ENCODE results near the gene LGALS7B.
"Not testable (repeated sequence)": the region's sequence is repeated elsewhere in the genome, so short reads cannot be mapped to it uniquely, and the experiment has no call there.

LGALS7B gene

GRCh38 chr19:38825936-38826335 lies 36.9 kb downstream of the LGALS7B start:
- DNase-seq = not testable (repeated sequence)

DNA sequence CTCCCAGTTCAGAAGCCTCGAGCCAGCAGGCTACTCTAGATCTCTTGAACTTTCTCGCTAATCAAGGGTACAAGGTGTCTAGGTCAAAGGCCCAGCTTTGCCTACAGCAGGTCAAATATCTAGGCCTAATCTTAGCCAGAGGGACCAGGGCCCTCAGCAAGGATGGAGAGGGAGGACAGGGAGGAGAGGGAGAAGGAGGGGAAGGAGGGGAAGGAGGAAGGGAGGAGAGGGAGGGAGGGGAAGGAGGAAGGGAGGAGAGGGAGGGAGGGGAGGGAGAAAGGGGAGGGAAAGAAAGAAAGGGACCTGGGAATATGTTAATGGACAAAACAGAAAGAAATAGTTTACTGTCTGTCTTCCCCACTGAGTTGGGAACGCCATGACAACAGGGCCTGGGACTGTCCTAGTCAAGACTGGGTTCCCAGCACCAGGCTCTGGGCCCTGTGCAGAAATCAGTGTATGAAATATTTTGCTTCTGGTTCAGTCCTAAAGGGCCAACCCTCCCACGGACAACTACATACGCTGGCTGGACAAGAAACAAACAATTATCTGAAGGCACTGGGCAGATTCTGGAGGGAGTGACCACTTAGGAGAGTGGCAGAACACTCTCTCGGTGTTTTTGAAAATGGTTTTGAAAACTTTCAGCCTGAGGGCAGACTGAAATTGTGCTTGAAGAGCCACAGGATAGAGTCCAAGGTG lies 38.0 kb downstream of the LGALS7B start:
- DNase-seq = no peak

DNA sequence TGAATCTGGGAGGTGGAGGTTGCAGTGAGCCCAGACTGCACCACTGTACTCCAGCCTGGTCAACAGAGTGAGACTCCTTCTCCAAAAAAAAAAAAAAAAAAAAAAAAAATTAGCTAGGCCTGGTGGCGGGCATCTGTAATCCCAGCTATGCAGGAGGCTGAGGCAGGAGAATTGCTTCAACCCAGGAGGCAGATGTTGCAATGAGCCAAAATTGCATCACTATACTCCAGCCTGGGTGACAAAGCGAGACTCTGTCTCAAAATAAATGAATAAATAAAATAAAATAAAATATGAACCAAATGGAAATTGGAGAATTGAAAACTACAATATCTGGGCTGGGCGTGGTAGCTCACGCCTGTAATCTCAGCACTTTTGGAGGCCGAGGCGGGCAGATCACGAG lies 40.2 kb downstream of the LGALS7B start:
- not testable (repeated sequence) for DNase-seq

- no peak for DNase-seq
These were observed 41.2 kb downstream of the LGALS7B start for GRCh38 chr19:38830039-38830733.

- peak; percentile 57 for DNase-seq
These were observed 42.2 kb downstream of the LGALS7B start for GRCh38 chr19:38831142-38831605.

DNA sequence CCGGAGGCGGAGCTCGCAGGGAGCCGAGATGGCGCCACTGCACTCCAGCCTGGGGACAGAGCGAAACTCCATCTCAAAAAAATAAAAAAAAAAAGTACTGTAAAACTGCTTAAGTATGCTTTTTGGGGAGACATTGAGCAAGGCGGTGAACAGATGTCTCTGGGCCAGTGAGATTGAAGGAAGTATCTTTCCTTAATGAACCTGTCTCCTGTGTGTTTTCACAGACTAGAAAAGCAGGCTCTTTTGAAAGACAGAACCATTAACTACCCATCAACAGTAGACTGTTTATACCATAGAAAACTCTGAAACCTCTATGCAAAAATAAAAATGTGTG lies 44.1 kb downstream of the LGALS7B start:
- DNase-seq = no peak

- no peak for DNase-seq
These were observed 45.1 kb downstream of the LGALS7B start for GRCh38 chr19:38834104-38834490.

GRCh38 chr19:38834590-38834989 lies 45.6 kb downstream of the LGALS7B start:
- DNase-seq = no peak

DNA sequence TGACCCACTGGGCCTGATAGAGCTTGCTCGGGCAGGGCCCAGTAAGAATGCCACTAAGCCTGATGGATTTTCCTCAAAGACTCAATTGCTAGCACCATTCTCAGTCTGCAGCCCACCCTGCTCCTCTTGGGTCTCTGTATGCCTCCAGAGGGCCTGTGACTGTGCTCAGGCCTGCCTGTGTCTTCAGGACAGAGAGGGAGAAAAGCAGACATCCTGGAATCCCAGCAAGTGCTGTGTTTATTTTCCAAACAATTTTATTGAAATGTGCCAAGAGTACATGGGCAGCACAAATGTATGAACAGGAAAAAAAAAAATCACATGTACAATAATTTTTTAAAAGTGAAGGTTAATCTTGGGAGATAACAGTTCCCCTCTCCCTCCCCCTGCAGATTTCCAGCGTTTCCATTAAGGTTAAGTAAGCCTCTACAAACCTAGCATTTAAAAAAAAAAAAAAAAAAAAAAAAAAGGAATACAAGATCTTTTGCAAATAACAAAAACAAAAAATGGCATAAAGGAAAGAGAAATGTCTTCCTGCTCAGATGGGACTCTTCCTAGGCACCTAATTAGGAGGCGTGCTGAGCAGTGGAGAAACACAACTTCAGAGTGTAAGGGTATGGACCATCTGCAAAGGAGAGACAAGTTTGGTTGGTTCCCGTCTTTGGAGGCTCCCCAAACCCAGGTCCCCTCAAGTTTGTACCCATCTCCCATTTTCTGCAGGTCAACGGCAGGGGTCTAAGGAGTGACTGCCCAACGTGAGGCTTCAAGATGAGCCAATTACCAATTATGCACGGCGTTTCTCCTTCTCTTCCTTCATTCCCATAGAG lies 47.4 kb downstream of the LGALS7B start:
- DNase-seq = no peak

GRCh38 chr19:38836983-38837626 lies 48.1 kb downstream of the LGALS7B start:
- no peak for DNase-seq

- DNase-seq = no peak
These were observed 48.7 kb downstream of the LGALS7B start for GRCh38 chr19:38837656-38838121.

DNA sequence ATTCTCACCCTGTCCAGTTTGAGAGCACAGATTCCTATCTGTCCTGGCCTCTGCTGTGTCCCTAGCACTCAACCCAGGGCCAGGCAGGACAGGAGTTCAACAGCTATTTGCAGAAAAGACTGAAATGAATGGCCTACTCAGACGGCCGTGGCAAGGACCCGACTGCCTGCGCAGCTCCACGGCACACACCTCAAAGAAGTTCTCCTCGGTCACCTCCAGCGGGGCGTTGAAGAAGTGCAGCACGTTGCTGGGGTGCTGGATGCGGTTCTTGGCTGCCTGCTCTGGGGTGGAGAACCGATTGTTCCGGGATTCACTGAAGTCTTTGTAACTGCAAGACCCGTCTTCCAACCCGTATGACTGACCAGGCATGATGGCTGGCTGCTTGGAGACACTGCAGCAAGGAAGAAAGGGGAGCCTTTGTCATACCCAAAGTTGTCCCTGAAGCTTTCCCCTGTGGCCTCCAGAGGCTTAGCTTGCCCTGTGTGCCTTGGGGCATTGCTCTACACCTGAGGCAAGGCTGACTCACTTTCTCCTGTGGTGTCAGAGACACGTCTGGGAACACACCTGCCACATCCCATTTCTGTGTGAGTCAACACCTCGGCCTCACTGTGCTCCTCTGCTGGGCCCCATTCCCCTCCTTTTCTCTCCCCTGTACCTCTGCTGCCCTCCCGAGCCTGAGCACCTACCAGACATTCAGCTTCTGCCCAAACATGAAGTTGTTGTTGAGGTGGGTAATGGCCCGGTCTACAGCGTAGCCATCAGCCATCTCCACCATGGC lies 49.4 kb downstream of the LGALS7B start:
- DNase-seq = no peak

GRCh38 chr19:38838986-38839761 lies 50.2 kb downstream of the LGALS7B start:
- DNase-seq = no peak

DNA sequence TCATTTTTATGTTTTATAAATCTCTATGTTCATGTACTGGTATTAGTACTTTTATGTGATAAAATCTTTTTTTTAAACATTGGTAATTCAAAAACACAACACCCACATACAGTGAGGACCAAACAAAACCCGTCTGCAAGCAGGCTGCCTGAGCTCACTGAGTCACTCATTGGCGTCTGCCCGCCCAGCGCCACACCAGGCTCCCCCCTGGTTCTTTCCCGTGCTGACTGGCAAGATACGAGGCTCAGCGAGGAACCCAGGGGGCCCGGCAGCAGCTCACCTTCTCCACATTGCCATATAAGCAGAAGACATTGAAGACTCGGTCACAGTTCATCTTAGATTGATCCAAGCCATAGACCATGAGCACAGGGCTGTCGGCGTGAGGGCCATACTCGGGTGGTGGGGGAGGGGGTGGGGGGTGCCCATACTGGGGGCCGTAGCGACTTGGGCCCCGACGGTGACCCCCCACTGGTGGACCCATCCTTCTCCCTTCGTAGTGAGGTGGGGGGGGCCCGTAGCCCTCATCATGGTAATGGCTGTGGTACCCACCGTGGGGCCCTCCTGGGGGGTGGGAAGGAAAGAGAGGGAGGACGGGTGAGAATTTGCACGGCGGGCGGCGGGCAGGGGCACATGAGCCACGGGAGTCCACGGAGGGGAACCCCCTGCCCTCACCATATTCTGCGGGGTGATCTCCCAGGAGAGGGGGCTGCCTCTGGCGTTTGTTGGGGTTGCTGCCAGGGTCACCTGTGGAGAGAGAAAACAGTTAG lies 51.0 kb downstream of the LGALS7B start:
- no peak for DNase-seq

- DNase-seq = no peak
These were observed 51.6 kb downstream of the LGALS7B start for GRCh38 chr19:38840583-38840968.

All from hematopoietic multipotent progenitor cell treated with erythropoietin and hydrocortisone succinate and interleukin-3 and kit ligand, for 6 days (in vitro differentiated cells).